Lower leg skin (tissue), 4 donors: ENCODE measurements around the gene PCP2. TPM values are rescaled to one million over a fixed set of nuclear protein-coding genes. Genes with fewer than 3 reads are reported as not detected.

Source experiments
- DNase-seq, 2 donors: peaks; one replicate each; pipeline ENCODE4 v3.0.0-alpha.2; 2019; ENCODE audit warnings: low spot score in 2 of 2
- H3K4me3 ChIP-seq: fragments of 200-600 bp; sonication (generic); 2 replicates; pipeline ENCODE4 v1.5.1; 2017; ENCODE audit warnings: mild to moderate bottlenecking, low read depth; ENCODE audit not compliant: poor library complexity, severe bottlenecking
- POLR2A ChIP-seq, 2 donors: fragments of 450-650 bp; IDR thresholded peaks; one replicate each; pipeline ENCODE4 v1.6.1; 2016 to 2017; ENCODE audit warnings: antibody characterized with exemption in 2 of 2, mild to moderate bottlenecking in 1 of 2, moderate library complexity in 1 of 2
- WGBS, 2 donors: methylation state at CpG; one replicate each; pipeline ENCODE4 v1.1.5; 2018; 5-methylcytosine and 5-hydroxymethylcytosine counted together
- intact Hi-C: fragments of 100-400 bp; cut with DNase I; formaldehyde crosslinking; loops from one replicate; pipeline ENCODE4 v1.15.0; 2023; ENCODE audit warnings: low total_unique reads
- total RNA-seq, 4 donors: library from RNA; depleted of rRNA; stranded (reverse); fragments of >200 nt; gene quantifications; one replicate each; pipeline ENCODE4 v1.1.0, GENCODE V29; 2016
- TF ChIP-seq, protein P1 (sequence below), 3 donors: fragments of 450-650 bp; IDR thresholded peaks; one replicate each; pipeline ENCODE4 v1.5.1; 2016; ENCODE audit warnings: antibody characterized with exemption in 3 of 3, mild to moderate bottlenecking in 3 of 3, moderate library complexity in 2 of 3

Gene PCP2
- total RNA-seq, 4 donors from 2014 or later, result 1.1 to 6.5 (median 4.2) TPM; not detected in 1

DNA sequence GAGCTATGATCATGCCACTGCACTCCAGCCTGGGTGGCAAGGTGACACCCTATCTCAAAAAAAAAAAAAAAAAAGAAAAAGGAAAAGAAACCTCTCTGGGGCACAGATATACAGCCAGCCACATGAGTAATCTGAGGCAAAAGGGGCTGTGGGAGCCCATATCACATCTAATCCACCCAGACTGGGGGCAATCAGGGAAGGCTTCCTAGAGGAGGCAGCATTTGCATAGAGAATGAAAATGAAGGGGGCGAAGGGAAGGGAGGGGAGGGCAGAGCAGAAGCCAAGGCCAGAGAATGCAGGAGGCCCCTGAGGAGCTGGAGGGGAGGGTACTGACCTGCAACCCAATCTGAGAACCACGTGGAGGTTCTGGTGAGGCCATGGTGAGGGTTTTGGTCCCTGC, 16.6 kb upstream of the PCP2 start:
- intact Hi-C loops, result no loop called here
- WGBS, 2 donors, result 37 to 46% methylated on average over 2 of the region's 2 CpGs
- TF ChIP-seq, protein P1, sequence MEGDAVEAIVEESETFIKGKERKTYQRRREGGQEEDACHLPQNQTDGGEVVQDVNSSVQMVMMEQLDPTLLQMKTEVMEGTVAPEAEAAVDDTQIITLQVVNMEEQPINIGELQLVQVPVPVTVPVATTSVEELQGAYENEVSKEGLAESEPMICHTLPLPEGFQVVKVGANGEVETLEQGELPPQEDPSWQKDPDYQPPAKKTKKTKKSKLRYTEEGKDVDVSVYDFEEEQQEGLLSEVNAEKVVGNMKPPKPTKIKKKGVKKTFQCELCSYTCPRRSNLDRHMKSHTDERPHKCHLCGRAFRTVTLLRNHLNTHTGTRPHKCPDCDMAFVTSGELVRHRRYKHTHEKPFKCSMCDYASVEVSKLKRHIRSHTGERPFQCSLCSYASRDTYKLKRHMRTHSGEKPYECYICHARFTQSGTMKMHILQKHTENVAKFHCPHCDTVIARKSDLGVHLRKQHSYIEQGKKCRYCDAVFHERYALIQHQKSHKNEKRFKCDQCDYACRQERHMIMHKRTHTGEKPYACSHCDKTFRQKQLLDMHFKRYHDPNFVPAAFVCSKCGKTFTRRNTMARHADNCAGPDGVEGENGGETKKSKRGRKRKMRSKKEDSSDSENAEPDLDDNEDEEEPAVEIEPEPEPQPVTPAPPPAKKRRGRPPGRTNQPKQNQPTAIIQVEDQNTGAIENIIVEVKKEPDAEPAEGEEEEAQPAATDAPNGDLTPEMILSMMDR (IDR thresholded peaks at IDR 0.05), result no peak
- no peak for TF ChIP-seq POLR2A (IDR thresholded peaks at IDR 0.05)

DNA sequence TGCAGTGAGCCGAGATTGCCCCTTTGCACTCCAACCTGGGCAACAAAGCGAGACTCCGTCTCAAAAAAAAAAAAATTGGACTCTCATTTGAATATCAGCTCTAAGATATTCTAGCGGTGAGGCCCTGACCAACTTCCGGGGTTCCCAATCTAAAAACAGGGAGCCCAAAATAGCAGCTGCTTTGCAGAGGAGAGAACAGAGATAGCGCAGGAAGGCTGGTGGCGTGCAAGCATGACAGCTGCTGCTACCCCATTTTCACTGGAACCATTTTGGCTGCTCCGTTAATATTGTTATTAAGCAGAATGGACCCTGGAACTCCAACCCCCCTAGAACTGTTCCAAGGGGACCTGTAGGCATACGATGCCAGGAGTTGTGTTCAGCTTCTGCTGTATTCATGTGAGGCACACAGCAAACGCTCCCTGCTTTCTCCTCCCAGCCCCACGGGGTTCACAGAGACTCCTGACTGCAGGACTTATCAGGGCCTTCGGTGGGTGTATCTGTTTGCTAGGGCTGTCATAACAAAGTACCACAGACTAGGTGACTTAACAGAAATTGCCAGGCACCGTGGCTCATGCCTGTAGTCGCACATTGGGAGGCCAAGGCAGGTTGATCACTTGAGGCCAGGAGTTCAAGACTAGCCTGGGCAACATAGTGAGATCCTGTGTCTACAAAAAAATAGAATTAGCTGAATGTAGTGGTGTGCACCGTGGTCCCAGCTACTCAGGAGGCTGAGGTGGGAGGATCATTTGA, 14.9 kb upstream of the PCP2 start:
- TF ChIP-seq POLR2A (IDR thresholded peaks at IDR 0.05), result no peak
- TF ChIP-seq, protein P1 (IDR thresholded peaks at IDR 0.05), result no peak
- no peak for DNase-seq
- WGBS, 2 donors, result 81 to 86% methylated on average over 14 to 15 of the region's 15 CpGs
- no peak overlapping the region for H3K4me3 ChIP-seq
- intact Hi-C loops, result no loop called here

More for the DNA sequence above, 16.6 kb upstream of the PCP2 start:
- H3K4me3 ChIP-seq, result no peak overlapping the region
- DNase-seq, result no peak

DNA sequence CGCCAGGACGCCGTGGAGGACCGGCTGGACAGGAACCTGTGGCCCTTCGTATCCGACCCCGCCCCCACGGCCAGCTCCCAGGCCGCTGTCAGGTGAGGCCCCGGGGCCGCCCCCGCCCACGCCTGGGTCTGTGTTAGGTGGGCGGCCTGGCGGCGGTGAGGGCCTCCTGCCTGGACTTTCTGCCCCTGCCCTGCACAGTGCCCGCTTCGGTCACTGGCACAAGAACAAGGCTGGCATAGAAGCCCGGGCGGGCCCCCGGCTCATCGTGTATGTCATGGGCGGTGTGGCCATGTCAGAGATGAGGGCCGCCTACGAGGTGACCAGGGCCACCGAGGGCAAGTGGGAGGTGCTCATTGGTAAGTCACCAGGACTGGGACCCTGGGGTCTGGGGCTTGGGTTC, 13.6 kb upstream of the PCP2 start:
- WGBS, 2 donors, result 82 to 93% methylated on average over 13 to 17 of the region's 26 CpGs

DNA sequence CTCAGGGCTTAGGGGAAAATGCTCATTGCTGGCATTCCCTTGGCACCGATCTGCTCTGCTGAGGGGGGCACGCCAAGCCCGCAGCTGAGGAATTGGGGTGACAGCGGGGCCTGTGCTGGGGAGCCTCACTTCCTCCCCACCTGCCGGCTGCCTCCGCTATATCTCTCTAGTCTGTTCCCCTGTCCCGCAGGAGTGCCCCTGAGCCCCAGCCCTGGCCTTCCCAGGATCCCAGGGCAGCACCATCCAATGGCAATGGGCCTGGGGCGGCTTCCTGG, 12.8 kb upstream of the PCP2 start:
- intact Hi-C loops, result no loop called here
- WGBS, 2 donors, result 79 to 81% methylated on average over 8 of the region's 8 CpGs
- TF ChIP-seq, protein P1 (IDR thresholded peaks at IDR 0.05), result no peak
- no peak for TF ChIP-seq POLR2A (IDR thresholded peaks at IDR 0.05)
- no peak for DNase-seq
- no peak overlapping the region for H3K4me3 ChIP-seq

More for the DNA sequence above, 13.6 kb upstream of the PCP2 start:
- TF ChIP-seq POLR2A (IDR thresholded peaks at IDR 0.05), result no peak
- TF ChIP-seq, protein P1 (IDR thresholded peaks at IDR 0.05), result no peak
- no peak overlapping the region for H3K4me3 ChIP-seq
- intact Hi-C loops, result no loop called here
- DNase-seq, result no peak

DNA sequence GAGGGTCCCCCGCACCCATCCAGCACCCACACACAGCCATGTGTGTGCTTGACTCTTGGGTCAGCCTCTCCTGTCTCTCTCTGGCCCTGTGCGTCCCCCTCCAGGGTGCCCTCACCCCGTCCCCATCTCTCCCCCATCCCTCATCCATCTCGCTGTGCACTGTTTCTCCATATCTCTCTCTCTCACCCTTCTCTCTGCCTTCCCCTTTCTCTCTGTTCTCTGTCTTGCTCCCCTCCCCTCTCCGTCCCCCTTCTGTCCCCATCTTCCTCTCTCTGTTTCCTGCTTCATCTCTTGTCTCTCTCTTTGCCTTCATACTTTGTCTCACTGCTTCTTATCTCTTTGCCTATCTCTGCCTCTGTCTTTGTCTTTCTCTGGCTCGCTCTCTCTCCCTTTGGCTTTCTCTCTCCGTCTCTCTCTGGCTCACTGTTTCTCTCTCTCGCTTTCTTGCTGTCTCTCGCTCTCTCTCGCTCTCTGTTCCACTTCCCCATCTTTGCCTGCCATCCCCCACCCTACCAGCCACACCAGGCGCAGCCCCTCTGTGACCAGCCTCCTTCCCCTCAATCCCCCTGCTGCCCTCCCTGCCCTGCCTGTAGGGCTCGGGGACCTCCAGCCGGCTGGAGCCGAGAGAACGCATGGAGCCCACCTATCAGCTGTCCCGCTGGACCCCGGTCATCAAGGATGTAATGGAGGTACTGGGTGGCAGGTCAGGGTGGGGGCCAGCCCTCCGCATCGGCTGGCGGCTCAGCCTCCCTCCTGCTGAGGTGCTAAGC, 12.3 kb upstream of the PCP2 start:
- DNase-seq, result no peak
- TF ChIP-seq, protein P1 (IDR thresholded peaks at IDR 0.05), result no peak
- TF ChIP-seq POLR2A (IDR thresholded peaks at IDR 0.05), result no peak
- intact Hi-C loops, result no loop called here
- H3K4me3 ChIP-seq, result no peak overlapping the region
- 73 to 80% methylated on average over 20 of the region's 20 CpGs for WGBS, 2 donors
